T-helper 1 cell treated with Interleukin-12 subunit alpha and Interleukin-12 subunit beta and Interleukin-4 antibody, amounts not matched to agents 30 μg/mL and 1 μg/mL, for 36 hours (primary cell): Measurements from ENCODE around the gene MAGEL2.

ENCODE experiments used
- H3K27ac Mint-ChIP-seq: one replicate; pipeline ENCODE4 v1.8.0; 2021; ENCODE audit warnings: mild to moderate bottlenecking, mixed read lengths
- H3K27me3 Mint-ChIP-seq: one replicate; pipeline ENCODE4 v1.8.0; 2021; ENCODE audit warnings: low read depth, mixed read lengths
- H3K36me3 Mint-ChIP-seq: one replicate; pipeline ENCODE4 v1.8.0; 2021; ENCODE audit warnings: low read depth, mixed read lengths
- H3K4me1 Mint-ChIP-seq: one replicate; pipeline ENCODE4 v1.8.0; 2021; ENCODE audit warnings: low read depth, mixed read lengths
- H3K4me3 Mint-ChIP-seq: one replicate; pipeline ENCODE4 v1.8.0; 2021; ENCODE audit warnings: mild to moderate bottlenecking, moderate library complexity, mixed read lengths
- H3K9me3 Mint-ChIP-seq: one replicate; pipeline ENCODE4 v1.8.0; 2021; ENCODE audit warnings: mixed read lengths

The MAGEL2 gene

DNA sequence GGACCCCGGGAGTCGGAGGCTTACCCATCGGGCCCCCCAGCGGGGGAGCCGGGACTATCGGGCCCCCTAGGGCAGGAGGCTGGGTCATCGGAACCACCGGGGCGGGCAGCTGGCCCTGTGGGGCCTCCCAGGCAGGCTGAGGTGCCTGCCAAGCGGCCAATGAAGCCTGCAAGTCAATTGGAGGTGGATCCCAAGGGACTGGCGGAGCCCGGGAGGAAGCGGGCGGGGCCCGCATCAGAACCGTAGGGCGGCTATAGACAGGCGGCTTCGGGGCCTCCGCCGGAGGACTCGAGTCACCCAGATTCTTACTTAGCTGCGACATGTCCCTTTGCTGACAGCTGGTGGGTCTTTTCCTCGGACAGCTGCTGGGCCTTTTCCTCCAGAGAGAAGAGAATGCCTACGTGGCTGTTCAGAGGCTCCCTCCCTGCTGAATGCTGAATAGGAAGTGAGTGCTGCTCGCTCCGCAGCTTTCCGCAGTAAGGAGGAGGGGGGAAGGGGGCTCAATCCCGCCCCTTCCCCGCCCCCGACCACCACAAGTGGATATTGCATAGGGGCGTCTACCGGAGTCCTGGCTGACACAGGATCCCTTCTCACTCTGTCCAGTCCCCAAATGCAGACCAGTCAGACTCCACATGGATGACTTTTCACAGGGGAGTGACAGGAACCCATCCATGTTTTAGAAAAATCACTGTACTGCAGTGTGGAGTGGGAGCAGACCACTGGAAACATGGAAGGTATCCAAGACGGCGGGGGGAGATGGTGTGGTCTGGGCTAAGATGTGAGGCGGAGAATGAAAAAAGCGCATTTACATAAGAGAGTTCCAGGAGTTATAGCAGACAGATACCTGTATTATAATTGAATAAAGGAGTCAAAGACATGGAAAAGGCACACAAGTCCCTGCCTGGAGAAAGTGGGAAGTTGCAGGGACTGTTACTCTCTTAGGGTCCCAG lies at the start of gene MAGEL2:
Gene MAGEL2 (minus strand): TSS at position 447 of the 950 bp plus-strand sequence. CDS start 125 bp downstream, at position 322.
- no peaks in the 10 kb centered on the region for H3K9me3 Mint-ChIP-seq
- peaks cover 8% of the 10 kb centered on the region for H3K27me3 Mint-ChIP-seq
- no peak within 1 kb of the TSS for H3K4me3 Mint-ChIP-seq
- no peaks in the 10 kb centered on the region for H3K36me3 Mint-ChIP-seq
- no peak within 1 kb of the TSS for H3K27ac Mint-ChIP-seq
- no peaks in the 10 kb centered on the region for H3K4me1 Mint-ChIP-seq

- Mint-ChIP-seq H3K4me1 (no peaks in the 10 kb centered on the region), H3K36me3 (no peaks in the 10 kb centered on the region), H3K4me3 (no peak overlapping the region), H3K9me3 (peaks cover 13% of the 10 kb centered on the region), H3K27ac (no peak overlapping the region), H3K27me3 (no peaks in the 10 kb centered on the region)
Measured at GRCh38 chr15:23695282-23695681, 47.6 kb upstream of the MAGEL2 start.

- H3K36me3 Mint-ChIP-seq: no peaks in the 10 kb centered on the region
- no peak overlapping the region for H3K4me3 Mint-ChIP-seq
- H3K27me3 Mint-ChIP-seq: no peaks in the 10 kb centered on the region
- no peaks in the 10 kb centered on the region for H3K4me1 Mint-ChIP-seq
- H3K27ac Mint-ChIP-seq: no peak overlapping the region
- peaks cover 13% of the 10 kb centered on the region for H3K9me3 Mint-ChIP-seq
Measured at GRCh38 chr15:23694592-23694991, 46.9 kb upstream of the MAGEL2 start.

GRCh38 chr15:23690450-23690852 lies 42.8 kb upstream of the MAGEL2 start:
- Mint-ChIP-seq H3K27ac (no peak overlapping the region), H3K36me3 (no peaks in the 10 kb centered on the region), H3K9me3 (peaks cover 15% of the 10 kb centered on the region), H3K4me3 (no peak overlapping the region), H3K4me1 (no peaks in the 10 kb centered on the region), H3K27me3 (no peaks in the 10 kb centered on the region)

GRCh38 chr15:23690015-23690414 lies 42.3 kb upstream of the MAGEL2 start:
- Mint-ChIP-seq H3K4me1 (no peaks in the 10 kb centered on the region), H3K27ac (no peak overlapping the region), H3K9me3 (peaks cover 11% of the 10 kb centered on the region), H3K27me3 (no peaks in the 10 kb centered on the region), H3K36me3 (no peaks in the 10 kb centered on the region), H3K4me3 (no peak overlapping the region)

DNA sequence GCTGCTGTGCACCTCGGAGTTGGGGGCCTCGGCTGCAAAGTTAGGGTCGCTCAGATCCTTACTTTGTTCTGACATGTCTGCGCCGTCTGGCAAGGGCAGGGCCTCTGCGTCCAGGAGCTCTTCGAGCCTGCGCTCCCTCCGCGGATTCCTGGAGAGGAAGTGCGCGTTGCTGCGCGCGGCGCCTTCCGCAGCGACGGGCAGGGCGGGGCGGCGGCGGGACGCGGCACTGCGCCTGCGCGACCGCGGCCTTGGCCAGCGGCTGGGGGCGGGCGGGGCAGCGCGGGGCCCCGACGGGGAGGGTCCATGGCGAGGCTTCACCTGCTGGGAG lies 39.4 kb upstream of the MAGEL2 start, which contains the start of gene NDN:
Gene NDN (minus strand): TSS at position 163 of the 328 bp plus-strand sequence. CDS start 88 bp downstream, at position 75.
- Mint-ChIP-seq H3K4me1 (no peaks in the 10 kb centered on the region), H3K27ac (no peak within 1 kb of the TSS), H3K9me3 (peaks cover 3% of the 10 kb centered on the region), H3K27me3 (no peaks in the 10 kb centered on the region), H3K4me3 (no peak within 1 kb of the TSS), H3K36me3 (no peaks in the 10 kb centered on the region)

- Mint-ChIP-seq H3K27me3 (no peaks in the 10 kb centered on the region), H3K9me3 (peaks cover 3% of the 10 kb centered on the region), H3K4me1 (no peaks in the 10 kb centered on the region), H3K27ac (no peak overlapping the region), H3K36me3 (no peaks in the 10 kb centered on the region), H3K4me3 (no peak overlapping the region)
Measured at GRCh38 chr15:23686466-23687142, 38.9 kb upstream of the MAGEL2 start.

DNA sequence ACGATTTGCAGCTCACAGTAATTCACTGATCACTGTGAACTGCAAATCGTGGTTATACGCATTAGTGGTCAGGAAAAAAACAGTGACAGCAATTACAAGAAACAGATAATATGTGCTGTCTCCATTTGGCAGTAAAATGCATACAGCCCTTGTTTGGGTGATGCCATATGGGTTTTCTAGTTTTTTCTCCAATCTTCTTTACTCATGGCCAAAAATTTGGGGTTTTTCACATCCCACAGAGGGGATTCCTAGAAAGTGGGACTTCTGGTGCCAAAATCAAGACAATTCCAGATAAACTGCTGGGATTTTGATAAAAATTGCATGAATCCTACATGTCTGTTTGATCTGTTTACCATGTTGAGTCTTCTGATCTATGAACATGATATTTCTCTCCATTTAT lies 23.8 kb upstream of the MAGEL2 start:
- Mint-ChIP-seq H3K9me3 (no peaks in the 10 kb centered on the region), H3K27ac (no peak overlapping the region), H3K27me3 (no peaks in the 10 kb centered on the region), H3K4me3 (no peak overlapping the region), H3K36me3 (no peaks in the 10 kb centered on the region), H3K4me1 (no peaks in the 10 kb centered on the region)

DNA sequence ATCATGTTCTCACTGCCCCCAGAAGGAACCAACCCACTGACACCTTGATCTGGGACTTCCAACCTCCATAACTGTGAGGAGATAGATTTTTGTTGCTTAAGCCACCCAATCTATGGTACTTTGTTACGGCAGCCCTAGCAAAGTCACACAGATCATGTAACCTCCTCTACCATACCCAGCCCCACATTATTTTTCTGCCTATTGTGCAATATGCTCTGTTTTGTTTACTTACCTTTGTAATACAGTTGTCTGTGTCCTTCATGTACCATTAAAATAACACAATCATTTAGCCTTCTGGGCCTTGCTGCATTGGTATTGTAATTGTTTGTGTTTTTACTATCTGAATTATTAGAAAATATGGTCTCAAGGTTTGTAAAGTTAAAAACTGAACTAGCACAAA lies 23.3 kb upstream of the MAGEL2 start:
- no peaks in the 10 kb centered on the region for H3K27me3 Mint-ChIP-seq
- no peak overlapping the region for H3K27ac Mint-ChIP-seq
- no peaks in the 10 kb centered on the region for H3K9me3 Mint-ChIP-seq
- no peaks in the 10 kb centered on the region for H3K4me1 Mint-ChIP-seq
- H3K4me3 Mint-ChIP-seq: no peak overlapping the region
- no peaks in the 10 kb centered on the region for H3K36me3 Mint-ChIP-seq

GRCh38 chr15:23663232-23663631 lies 15.6 kb upstream of the MAGEL2 start:
- no peaks in the 10 kb centered on the region for H3K9me3 Mint-ChIP-seq
- H3K27ac Mint-ChIP-seq: no peak overlapping the region
- no peak overlapping the region for H3K4me3 Mint-ChIP-seq
- no peaks in the 10 kb centered on the region for H3K27me3 Mint-ChIP-seq
- H3K4me1 Mint-ChIP-seq: no peaks in the 10 kb centered on the region
- no peaks in the 10 kb centered on the region for H3K36me3 Mint-ChIP-seq

DNA sequence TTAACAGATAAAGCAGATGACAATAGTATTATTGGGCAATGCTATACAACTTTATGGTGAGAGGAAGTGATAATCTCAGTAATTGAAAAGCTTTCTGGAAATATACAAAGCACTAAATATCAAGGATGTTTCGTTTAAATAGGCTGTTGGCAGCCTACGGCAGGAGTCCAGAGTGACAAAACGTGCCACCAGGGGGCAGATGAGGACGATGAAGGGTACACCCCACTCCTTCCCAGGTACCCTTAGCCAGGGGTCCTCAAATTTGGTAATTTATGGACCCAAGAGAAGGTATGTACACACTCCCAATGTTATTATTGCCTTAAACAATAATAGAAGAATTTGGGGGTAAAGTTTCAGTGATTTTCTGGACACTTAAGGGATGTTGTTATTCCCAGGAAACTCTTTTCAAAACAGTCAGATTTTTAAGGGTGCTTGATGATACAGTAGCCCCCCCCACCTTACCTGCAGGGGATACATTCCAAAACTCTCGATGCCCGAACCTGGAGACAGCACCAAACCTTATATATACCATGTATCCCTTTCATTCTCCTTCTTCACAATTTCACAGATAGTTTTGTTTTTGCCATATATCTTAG lies 1.4 kb upstream of the MAGEL2 start:
- Mint-ChIP-seq H3K27me3 (peaks cover 8% of the 10 kb centered on the region), H3K9me3 (no peaks in the 10 kb centered on the region), H3K4me3 (no peak overlapping the region), H3K27ac (no peak overlapping the region), H3K36me3 (no peaks in the 10 kb centered on the region), H3K4me1 (no peaks in the 10 kb centered on the region)

GRCh38 chr15:23647001-23647295 lies 719 bp downstream of the MAGEL2 start:
- Mint-ChIP-seq H3K27me3 (peaks cover 8% of the 10 kb centered on the region), H3K4me3 (no peak overlapping the region), H3K4me1 (no peaks in the 10 kb centered on the region), H3K9me3 (no peaks in the 10 kb centered on the region), H3K27ac (no peak overlapping the region), H3K36me3 (no peaks in the 10 kb centered on the region)

GRCh38 chr15:23646165-23647000 lies 1.3 kb downstream of the MAGEL2 start:
- Mint-ChIP-seq H3K36me3 (no peaks in the 10 kb centered on the region), H3K4me1 (no peaks in the 10 kb centered on the region), H3K4me3 (no peak overlapping the region), H3K9me3 (no peaks in the 10 kb centered on the region), H3K27ac (no peak overlapping the region), H3K27me3 (peaks cover 8% of the 10 kb centered on the region)

GRCh38 chr15:23645371-23646164 lies 2.1 kb downstream of the MAGEL2 start:
- no peak overlapping the region for H3K27ac Mint-ChIP-seq
- peaks cover 8% of the 10 kb centered on the region for H3K27me3 Mint-ChIP-seq
- no peaks in the 10 kb centered on the region for H3K36me3 Mint-ChIP-seq
- H3K4me3 Mint-ChIP-seq: no peak overlapping the region
- H3K4me1 Mint-ChIP-seq: no peaks in the 10 kb centered on the region
- no peaks in the 10 kb centered on the region for H3K9me3 Mint-ChIP-seq
